Astrocyte (in vitro differentiated cells and primary cell): ENCODE results near the gene SNAPIN. TPM values are rescaled to one million over a fixed set of nuclear protein-coding genes. Genes with fewer than 3 reads are reported as not detected.
"Not testable (repeated sequence)": the region's sequence is repeated elsewhere in the genome, so short reads cannot be mapped to it uniquely, and the experiment has no call there.

Source experiments
- DNase-seq: peaks from one replicate; pipeline ENCODE4 v3.0.0-alpha.2; 2010; ENCODE audit warnings: low read depth
- FAIRE-seq: peaks from 2 replicates; lab custom pipeline; 2011; peaks lifted over from hg19 to GRCh38; lab: Jason Lieb, UNC
- H2AFZ ChIP-seq: 2 replicates; pipeline ENCODE4 v1.6.0; 2012; ENCODE audit warnings: low read depth, low read length, inconsistent platforms
- H3K27ac ChIP-seq: 2 replicates; pipeline ENCODE4 v1.5.1; 2011; ENCODE audit warnings: low read depth, low read length, inconsistent platforms
- H3K27me3 ChIP-seq: 2 replicates; pipeline ENCODE4 v1.6.0; 2011; ENCODE audit warnings: low read length, inconsistent platforms; ENCODE audit not compliant: insufficient read depth
- H3K36me3 ChIP-seq: 2 replicates; pipeline ENCODE4 v1.5.1; 2011; ENCODE audit warnings: low read length, inconsistent platforms; ENCODE audit not compliant: insufficient read depth
- H3K4me1 ChIP-seq: 2 replicates; pipeline ENCODE4 v1.5.1; 2011; ENCODE audit warnings: low read length, inconsistent platforms; ENCODE audit not compliant: insufficient read depth
- H3K4me2 ChIP-seq: 2 replicates; pipeline ENCODE4 v1.6.0; 2012; ENCODE audit warnings: low read length, inconsistent platforms
- H3K4me3 ChIP-seq: 2 replicates; pipeline ENCODE4 v1.5.1; 2011; ENCODE audit warnings: low read depth, mild to moderate bottlenecking, low read length, inconsistent platforms; ENCODE audit not compliant: insufficient read depth
- H3K79me2 ChIP-seq: 2 replicates; pipeline ENCODE4 v1.6.0; 2012; ENCODE audit warnings: mild to moderate bottlenecking, low read length, inconsistent platforms; ENCODE audit not compliant: insufficient read depth
- H3K9ac ChIP-seq: 2 replicates; pipeline ENCODE4 v1.6.0; 2012; ENCODE audit warnings: mild to moderate bottlenecking, low read length, inconsistent platforms
- H3K9me3 ChIP-seq: 2 replicates; pipeline ENCODE4 v1.5.1; 2012; ENCODE audit warnings: low read depth, mild to moderate bottlenecking, low read length, inconsistent platforms; ENCODE audit not compliant: insufficient read depth
- H4K20me1 ChIP-seq: 2 replicates; pipeline ENCODE4 v1.6.0; 2012; ENCODE audit warnings: low read length, inconsistent platforms; ENCODE audit not compliant: insufficient read depth
- H3K27ac Mint-ChIP-seq: one replicate; pipeline ENCODE4 v1.8.0; 2021; ENCODE audit warnings: mild to moderate bottlenecking, mixed read lengths; ENCODE audit not compliant: unreplicated experiment
- H3K27me3 Mint-ChIP-seq: one replicate; pipeline ENCODE4 v1.8.0; 2021; ENCODE audit warnings: low read depth, mixed read lengths; ENCODE audit not compliant: unreplicated experiment
- H3K36me3 Mint-ChIP-seq: one replicate; pipeline ENCODE4 v1.8.0; 2021; ENCODE audit warnings: low read depth, mixed read lengths; ENCODE audit not compliant: unreplicated experiment
- H3K4me1 Mint-ChIP-seq: one replicate; pipeline ENCODE4 v1.8.0; 2021; ENCODE audit warnings: low read depth, mixed read lengths; ENCODE audit not compliant: unreplicated experiment
- H3K4me3 Mint-ChIP-seq: one replicate; pipeline ENCODE4 v1.8.0; 2021; ENCODE audit warnings: mild to moderate bottlenecking, moderate library complexity, mixed read lengths; ENCODE audit not compliant: unreplicated experiment
- H3K9me3 Mint-ChIP-seq: one replicate; pipeline ENCODE4 v1.8.0; 2021; ENCODE audit warnings: mild to moderate bottlenecking, mixed read lengths; ENCODE audit not compliant: unreplicated experiment
- CTCF ChIP-seq: IDR thresholded peaks from 2 replicates; pipeline ENCODE4 v1.5.1; 2011; ENCODE audit warnings: low read depth, mild to moderate bottlenecking, inconsistent platforms, low read length, moderate library complexity; ENCODE audit not compliant: insufficient read depth
- EZH2 ChIP-seq: IDR thresholded peaks from 2 replicates; pipeline ENCODE4 v1.6.1; 2012; ENCODE audit warnings: mild to moderate bottlenecking, low read length, inconsistent platforms; ENCODE audit not compliant: insufficient read depth
- total RNA-seq: library from RNA; stranded (reverse); gene quantifications from 2 replicates; pipeline ENCODE4 v1.2.1, GENCODE V29; 2021

The SNAPIN gene
- total RNA-seq, 1 donor from 2014 or later = 31.3 TPM

- peaks cover 12% of the 10 kb centered on the region for H3K4me1 Mint-ChIP-seq
- FAIRE-seq (no peak), DNase-seq (no peak)
- H3K9me3 Mint-ChIP-seq = no peaks in the 10 kb centered on the region
- no peak for TF ChIP-seq CTCF
- no peak for TF ChIP-seq EZH2
- Histone ChIP-seq H3K4me1 (peaks cover 9% of the 10 kb centered on the region), H3K4me2 (no peak overlapping the region), H3K9ac (no peak overlapping the region), H3K4me3 (no peak overlapping the region), H3K36me3 (peaks cover 54% of the 10 kb centered on the region), H3K79me2 (peaks cover 28% of the 10 kb centered on the region), H4K20me1 (peaks cover 44% of the 10 kb centered on the region), H2AFZ (no peak overlapping the region), H3K27ac (no peak overlapping the region), H3K27me3 (no peaks in the 10 kb centered on the region), H3K9me3 (no peaks in the 10 kb centered on the region)
- H3K4me3 Mint-ChIP-seq = no peak overlapping the region
- peak overlapping the region; percentile 10 for H3K27ac Mint-ChIP-seq
- H3K36me3 Mint-ChIP-seq = peaks cover 4% of the 10 kb centered on the region
- no peaks in the 10 kb centered on the region for H3K27me3 Mint-ChIP-seq
Observed at GRCh38 chr1:153662269-153662668, 3.8 kb downstream of the SNAPIN start.

GRCh38 chr1:153663211-153663610, 4.7 kb downstream of the SNAPIN start:
- no peaks in the 10 kb centered on the region for H3K9me3 Mint-ChIP-seq
- no peak overlapping the region for H3K9ac ChIP-seq
- no peaks in the 10 kb centered on the region for H3K9me3 ChIP-seq
- DNase-seq (peak; percentile 34), FAIRE-seq (no peak)
- H3K27ac ChIP-seq = no peak overlapping the region
- H4K20me1 ChIP-seq = peaks cover 54% of the 10 kb centered on the region
- no peak overlapping the region for H3K4me3 Mint-ChIP-seq
- H3K36me3 ChIP-seq = peaks cover 63% of the 10 kb centered on the region
- H3K36me3 Mint-ChIP-seq = peaks cover 11% of the 10 kb centered on the region
- no peaks in the 10 kb centered on the region for H3K27me3 Mint-ChIP-seq
- no peak overlapping the region for H3K4me2 ChIP-seq
- peaks cover 9% of the 10 kb centered on the region for H3K4me1 ChIP-seq
- no peak overlapping the region for H2AFZ ChIP-seq
- no peak overlapping the region for H3K27ac Mint-ChIP-seq
- H3K4me3 ChIP-seq = no peak overlapping the region
- H3K4me1 Mint-ChIP-seq = peaks cover 12% of the 10 kb centered on the region
- peaks cover 37% of the 10 kb centered on the region for H3K79me2 ChIP-seq
- no peaks in the 10 kb centered on the region for H3K27me3 ChIP-seq
- TF ChIP-seq CTCF = no peak
- TF ChIP-seq EZH2 = no peak

- peak overlapping the region; percentile 9 for H3K9ac ChIP-seq
- H4K20me1 ChIP-seq = peaks cover 53% of the 10 kb centered on the region
- H3K27ac ChIP-seq = no peak overlapping the region
- peaks cover 12% of the 10 kb centered on the region for H3K36me3 Mint-ChIP-seq
- no peak overlapping the region for H3K4me3 ChIP-seq
- H3K4me1 Mint-ChIP-seq = peaks cover 11% of the 10 kb centered on the region
- no peak overlapping the region for H3K27ac Mint-ChIP-seq
- no peak overlapping the region for H3K4me2 ChIP-seq
- H3K36me3 ChIP-seq = peaks cover 63% of the 10 kb centered on the region
- no peak overlapping the region for H2AFZ ChIP-seq
- TF ChIP-seq EZH2 (no peak), CTCF (no peak)
- H3K4me1 ChIP-seq = peaks cover 17% of the 10 kb centered on the region
- no peak for DNase-seq
- H3K4me3 Mint-ChIP-seq = no peak overlapping the region
- H3K9me3 Mint-ChIP-seq = no peaks in the 10 kb centered on the region
- H3K79me2 ChIP-seq = peaks cover 49% of the 10 kb centered on the region
- no peak for FAIRE-seq
- H3K27me3 ChIP-seq = no peaks in the 10 kb centered on the region
- H3K27me3 Mint-ChIP-seq = no peaks in the 10 kb centered on the region
- H3K9me3 ChIP-seq = no peaks in the 10 kb centered on the region
Observed at GRCh38 chr1:153667439-153667838, 8.9 kb downstream of the SNAPIN start.

GRCh38 chr1:153668672-153669071, 10.2 kb downstream of the SNAPIN start:
- peak overlapping the region; percentile 97 for H3K4me2 ChIP-seq
- H3K27me3 Mint-ChIP-seq, H3K9me3 Mint-ChIP-seq, H3K9ac ChIP-seq, H2AFZ ChIP-seq, H3K4me3 ChIP-seq, H3K4me3 Mint-ChIP-seq, FAIRE-seq, H3K27me3 ChIP-seq, DNase-seq, H3K27ac ChIP-seq, H3K9me3 ChIP-seq, H3K27ac Mint-ChIP-seq: not testable (repeated sequence)
- H3K36me3 Mint-ChIP-seq = peaks cover 12% of the 10 kb centered on the region
- H3K36me3 ChIP-seq = peaks cover 51% of the 10 kb centered on the region
- H4K20me1 ChIP-seq = peaks cover 46% of the 10 kb centered on the region
- H3K4me1 ChIP-seq = peaks cover 17% of the 10 kb centered on the region
- H3K79me2 ChIP-seq = peaks cover 49% of the 10 kb centered on the region
- H3K4me1 Mint-ChIP-seq = peaks cover 11% of the 10 kb centered on the region
